ENCODE measurements around the gene EOGT.

EOGT gene

DNA sequence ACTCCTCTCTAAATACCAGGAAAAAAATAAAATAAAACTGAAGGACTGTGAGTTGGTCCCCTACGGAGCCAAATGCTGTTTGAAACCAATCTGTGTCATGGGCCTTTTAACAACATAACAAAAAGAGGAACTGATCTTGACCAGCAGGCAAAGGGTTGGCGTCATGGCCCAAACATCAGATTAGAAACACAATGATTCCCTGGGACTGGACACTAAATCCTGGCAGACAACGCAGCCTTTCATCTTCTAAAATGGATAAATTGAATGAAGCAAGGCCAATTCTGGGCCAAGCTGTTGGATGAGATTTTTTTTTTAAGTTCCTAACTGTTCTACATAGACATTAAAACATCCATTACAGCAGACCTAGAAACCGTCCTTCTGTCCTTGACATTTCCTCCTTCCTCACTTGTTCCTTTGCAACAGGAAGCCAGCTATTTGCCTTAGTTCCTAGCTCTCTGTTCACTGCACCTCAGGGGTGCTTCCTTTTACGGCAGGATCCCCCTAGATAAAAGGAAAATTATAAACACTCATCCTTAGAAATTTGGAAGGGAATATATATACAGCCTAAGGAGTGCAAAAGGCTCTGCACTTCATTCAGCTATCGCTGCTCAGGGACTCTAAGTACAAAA is 59.6 kb downstream of the EOGT start:
- no peak for FAIRE-seq

DNA sequence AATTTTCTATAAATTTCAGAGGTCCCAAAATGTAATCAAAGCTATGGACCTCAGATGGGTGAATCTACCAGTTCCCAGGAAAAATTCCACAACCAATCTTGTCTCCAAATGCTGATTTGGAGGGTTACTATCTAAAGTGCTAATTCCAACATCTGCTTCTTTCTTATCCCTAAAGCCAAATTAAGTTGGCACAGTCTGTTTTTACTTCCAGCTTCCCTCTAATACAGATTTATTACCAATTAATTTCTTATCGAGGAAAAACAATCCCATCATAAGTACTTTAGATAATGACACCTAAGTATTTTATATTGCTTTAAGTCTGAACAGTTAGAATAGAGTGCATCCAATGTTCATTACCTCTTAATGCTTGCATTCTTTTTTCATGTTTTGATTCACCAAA is 68.3 kb downstream of the EOGT start:
- FAIRE-seq: no peak

DNA sequence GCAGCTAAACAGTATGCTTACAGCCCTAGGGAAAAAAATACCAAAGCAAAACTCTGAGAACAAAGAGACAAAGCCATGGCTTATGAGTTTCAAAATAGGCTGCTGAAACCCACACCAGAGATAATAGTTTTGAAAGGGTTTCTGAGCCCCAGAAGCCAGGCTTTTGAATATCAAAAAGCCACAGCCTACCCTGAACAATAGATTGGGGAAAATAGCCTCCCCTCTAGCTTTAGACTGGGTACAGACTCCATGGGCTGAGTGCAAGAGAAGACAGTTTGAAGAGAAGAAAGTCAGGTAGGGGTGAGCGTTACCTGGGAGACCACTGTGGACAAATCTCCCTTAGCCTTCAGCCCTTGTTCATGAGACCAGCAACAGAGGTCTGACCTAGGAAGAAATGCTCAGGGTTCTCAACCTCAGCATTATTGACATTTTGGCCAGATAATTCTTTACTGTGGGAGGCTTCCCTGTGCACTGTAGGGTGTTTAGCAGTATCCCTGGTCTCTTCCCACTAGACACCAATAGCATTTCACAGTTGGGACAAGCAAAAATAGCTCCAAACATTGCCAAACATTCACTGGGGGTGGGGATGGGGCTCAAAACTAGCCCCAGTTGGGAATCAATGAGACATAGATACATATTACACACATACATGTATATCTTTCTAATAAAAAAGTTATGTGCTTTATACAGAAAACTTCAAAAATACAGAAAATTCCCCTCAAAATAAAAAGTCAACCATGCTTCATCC is 69.6 kb downstream of the EOGT start:
- FAIRE-seq: no peak

DNA sequence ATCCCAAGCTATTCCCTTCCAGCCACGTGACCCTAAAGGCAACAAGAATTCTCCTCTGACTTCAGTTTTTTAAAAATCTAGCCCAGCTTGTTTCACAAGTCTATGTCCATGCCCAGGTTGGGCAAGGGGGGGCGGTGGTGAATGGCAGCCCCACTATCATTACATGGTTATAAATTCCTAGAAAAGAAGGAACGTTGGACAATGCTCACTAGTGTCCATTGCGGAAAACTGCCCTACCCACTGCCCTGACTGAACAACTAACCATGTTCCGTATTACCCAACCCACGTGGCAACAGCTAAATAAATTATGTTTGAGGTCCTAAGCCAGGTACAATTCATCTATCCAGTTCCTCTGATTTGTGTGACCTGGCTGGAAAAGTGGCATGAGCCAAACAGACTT is 72.4 kb downstream of the EOGT start:
- FAIRE-seq: no peak

DNA sequence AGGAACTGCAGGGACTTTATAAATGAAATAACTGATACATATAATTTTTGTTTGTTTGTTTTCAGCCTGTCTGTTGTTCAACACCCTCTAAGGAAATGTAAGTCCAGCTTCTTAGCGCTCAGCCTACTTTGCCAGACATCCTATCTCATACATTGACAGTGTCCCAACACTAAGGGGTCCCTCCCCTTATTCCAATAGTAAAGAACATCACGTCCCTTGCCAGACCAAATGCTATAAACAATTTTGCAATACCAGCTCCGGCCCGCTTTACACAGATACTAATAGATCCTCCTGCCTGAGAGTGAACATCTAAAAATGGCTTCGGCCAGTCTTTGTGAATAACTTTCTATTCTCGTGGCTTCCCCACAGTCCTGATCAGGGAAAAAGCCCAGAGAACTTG is 76.6 kb downstream of the EOGT start:
- FAIRE-seq: no peak

DNA sequence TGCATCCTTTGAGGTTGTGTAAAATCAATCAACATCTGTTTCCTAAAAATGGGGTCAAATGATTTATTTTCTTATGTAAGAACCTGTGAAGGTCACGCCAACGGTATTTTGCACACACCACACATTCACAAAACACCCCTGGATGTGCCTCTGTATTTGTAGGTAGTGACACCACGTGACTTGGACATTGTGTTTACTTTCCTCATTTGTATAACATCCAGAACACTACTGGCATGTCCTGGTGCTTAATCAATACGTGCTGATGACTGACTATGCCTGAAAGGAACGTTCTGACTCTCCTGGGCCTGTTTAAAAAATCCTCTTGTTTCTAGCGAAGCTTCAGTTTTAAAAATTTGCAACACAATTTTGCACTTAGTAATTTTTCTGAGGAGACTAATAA is 77.7 kb downstream of the EOGT start:
- FAIRE-seq: no peak

DNA sequence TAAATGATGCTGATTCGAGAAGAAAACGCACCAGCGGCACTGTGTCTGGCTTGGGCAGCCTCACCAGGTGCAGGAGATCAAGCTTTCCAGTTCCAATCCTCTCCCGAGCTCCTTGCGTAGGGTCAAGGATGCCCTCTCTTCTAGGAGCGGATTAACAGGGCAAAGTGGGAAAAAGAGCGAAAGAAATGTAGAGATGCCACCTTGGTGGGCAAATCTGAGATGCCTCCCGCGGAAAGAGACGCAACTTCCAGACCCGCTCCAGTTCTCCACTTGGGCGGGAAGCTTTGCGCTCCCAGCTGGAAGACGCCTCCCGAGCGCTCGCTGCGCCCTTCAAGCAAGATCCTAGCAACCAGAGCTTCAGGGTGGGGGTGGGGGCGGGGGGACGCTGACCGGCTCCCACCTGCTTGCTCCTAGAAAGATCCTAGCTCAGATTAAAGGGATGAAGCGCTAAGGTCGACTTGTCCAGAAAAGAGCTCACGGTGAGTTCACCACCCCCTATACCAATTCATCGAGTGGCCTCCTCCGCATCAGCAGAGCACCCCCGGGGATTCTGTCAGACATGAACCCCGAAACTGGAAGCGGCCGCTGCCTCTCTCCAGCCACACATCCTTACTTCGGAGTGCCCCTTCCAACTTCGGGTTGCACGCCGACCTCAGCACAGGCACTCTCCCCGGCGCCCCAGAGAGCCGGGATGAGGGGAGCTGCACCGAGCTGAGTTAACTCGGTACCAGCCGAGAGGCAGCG is 81.9 kb downstream of the EOGT start:
- FAIRE-seq: no peak
